Measurements from ENCODE around the gene TRIM7. TPM values are rescaled to one million over a fixed set of nuclear protein-coding genes. Genes with fewer than 3 reads are reported as not detected.

Gene TRIM7
- total and polyA plus RNA-seq, 9 of the 15 experiments (the other 6 are each of a cell fraction or from before 2014, with no cell fraction given) = 2.6 to 14.9 (median 8.9) TPM

DNA sequence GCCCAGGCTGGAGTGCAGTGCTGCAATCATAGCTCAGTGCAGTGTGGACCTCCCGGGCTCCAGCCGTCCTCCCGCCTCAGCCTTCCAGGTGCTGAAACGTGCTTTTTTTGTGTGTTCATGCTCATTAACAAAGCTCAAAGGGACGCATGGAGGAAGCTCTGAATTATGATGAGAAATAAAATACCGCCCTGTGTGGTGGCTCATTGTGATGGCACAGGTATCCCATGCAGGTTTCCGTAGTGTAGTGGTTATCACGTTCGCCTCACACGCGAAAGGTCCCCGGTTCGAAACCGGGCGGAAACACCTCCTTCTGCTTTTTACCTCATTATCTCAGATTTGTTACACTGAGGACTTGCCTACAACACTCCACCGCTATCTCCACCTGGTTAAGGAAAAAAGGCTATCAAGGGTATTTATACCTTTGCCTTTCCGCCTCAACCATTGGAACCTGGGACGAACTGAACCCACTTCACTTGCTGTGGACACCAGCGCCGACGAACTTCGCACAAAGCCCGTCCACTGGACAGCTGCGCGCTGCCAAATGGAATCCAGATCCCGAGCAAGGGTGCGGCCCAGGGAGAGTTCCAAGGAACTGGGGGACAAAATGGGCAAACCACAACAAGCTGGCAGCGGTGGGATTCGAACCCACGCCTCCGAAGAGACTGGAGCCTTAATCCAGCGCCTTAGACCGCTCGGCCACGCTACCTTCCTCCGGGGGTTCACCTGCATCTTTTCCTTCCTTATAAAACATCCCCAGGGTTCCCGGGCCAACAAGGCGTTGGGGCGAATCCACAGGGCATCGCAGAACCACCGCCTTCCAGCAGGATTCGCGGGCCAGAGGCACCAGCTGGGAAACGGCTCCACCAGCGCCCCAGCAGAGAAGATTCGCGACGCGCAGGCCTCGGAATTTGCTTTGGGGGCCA, 31.3 kb downstream of the TRIM7 start (continued):
- TF ChIP-seq, protein P1, sequence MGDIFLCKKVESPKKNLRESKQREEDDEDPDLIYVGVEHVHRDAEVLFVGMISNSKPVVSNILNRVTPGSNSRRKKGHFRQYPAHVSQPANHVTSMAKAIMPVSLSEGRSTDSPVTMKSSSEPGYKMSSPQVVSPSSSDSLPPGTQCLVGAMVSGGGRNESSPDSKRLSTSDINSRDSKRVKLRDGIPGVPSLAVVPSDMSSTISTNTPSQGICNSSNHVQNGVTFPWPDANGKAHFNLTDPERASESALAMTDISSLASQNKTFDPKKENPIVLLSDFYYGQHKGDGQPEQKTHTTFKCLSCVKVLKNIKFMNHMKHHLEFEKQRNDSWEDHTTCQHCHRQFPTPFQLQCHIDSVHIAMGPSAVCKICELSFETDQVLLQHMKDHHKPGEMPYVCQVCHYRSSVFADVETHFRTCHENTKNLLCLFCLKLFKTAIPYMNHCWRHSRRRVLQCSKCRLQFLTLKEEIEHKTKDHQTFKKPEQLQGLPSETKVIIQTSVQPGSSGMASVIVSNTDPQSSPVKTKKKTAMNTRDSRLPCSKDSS (IDR thresholded peaks at IDR 0.05; ENCODE audit: low read depth, partially characterized antibody) = no peak
- TF ChIP-seq ZNF778 (CRISPR knock-in tag; IDR thresholded peaks at IDR 0.05) = no peak
- TF ChIP-seq NR2C2 (CRISPR knock-in tag; IDR thresholded peaks at IDR 0.05) = no peak
- TF ChIP-seq NR2C2 (tag; IDR thresholded peaks at IDR 0.05) = no peak
- TF ChIP-seq, protein P2, sequence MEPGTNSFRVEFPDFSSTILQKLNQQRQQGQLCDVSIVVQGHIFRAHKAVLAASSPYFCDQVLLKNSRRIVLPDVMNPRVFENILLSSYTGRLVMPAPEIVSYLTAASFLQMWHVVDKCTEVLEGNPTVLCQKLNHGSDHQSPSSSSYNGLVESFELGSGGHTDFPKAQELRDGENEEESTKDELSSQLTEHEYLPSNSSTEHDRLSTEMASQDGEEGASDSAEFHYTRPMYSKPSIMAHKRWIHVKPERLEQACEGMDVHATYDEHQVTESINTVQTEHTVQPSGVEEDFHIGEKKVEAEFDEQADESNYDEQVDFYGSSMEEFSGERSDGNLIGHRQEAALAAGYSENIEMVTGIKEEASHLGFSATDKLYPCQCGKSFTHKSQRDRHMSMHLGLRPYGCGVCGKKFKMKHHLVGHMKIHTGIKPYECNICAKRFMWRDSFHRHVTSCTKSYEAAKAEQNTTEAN (CRISPR knock-in tag; IDR thresholded peaks at IDR 0.05) = no peak
- TF ChIP-seq, protein P3, sequence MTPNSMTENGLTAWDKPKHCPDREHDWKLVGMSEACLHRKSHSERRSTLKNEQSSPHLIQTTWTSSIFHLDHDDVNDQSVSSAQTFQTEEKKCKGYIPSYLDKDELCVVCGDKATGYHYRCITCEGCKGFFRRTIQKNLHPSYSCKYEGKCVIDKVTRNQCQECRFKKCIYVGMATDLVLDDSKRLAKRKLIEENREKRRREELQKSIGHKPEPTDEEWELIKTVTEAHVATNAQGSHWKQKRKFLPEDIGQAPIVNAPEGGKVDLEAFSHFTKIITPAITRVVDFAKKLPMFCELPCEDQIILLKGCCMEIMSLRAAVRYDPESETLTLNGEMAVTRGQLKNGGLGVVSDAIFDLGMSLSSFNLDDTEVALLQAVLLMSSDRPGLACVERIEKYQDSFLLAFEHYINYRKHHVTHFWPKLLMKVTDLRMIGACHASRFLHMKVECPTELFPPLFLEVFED (CRISPR knock-in tag; conservative IDR thresholded peaks at IDR 0.05) = no peak
- TF ChIP-seq, protein P4, sequence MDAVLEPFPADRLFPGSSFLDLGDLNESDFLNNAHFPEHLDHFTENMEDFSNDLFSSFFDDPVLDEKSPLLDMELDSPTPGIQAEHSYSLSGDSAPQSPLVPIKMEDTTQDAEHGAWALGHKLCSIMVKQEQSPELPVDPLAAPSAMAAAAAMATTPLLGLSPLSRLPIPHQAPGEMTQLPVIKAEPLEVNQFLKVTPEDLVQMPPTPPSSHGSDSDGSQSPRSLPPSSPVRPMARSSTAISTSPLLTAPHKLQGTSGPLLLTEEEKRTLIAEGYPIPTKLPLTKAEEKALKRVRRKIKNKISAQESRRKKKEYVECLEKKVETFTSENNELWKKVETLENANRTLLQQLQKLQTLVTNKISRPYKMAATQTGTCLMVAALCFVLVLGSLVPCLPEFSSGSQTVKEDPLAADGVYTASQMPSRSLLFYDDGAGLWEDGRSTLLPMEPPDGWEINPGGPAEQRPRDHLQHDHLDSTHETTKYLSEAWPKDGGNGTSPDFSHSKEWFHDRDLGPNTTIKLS (IDR thresholded peaks at IDR 0.05; ENCODE audit: borderline replicate concordance, low read depth) = 0 out of 2 replicates have a peak, but pooled peaks have one; percentile 2
- TF ChIP-seq BDP1 (IDR thresholded peaks at IDR 0.05; ENCODE audit: insufficient read depth, insufficient read length) = peak; percentile 38
- TF ChIP-seq ZNF431 (CRISPR knock-in tag; IDR thresholded peaks at IDR 0.05) = no peak
- no peak for TF ChIP-seq ZNF77 (CRISPR knock-in tag; IDR thresholded peaks at IDR 0.05)
- TF ChIP-seq SREBF2 (CRISPR knock-in tag; IDR thresholded peaks at IDR 0.05) = no peak
- no peak for TF ChIP-seq CBFA2T3 (IDR thresholded peaks at IDR 0.05)
- TF ChIP-seq ZNF274 (IDR thresholded peaks at IDR 0.05; ENCODE audit: borderline replicate concordance, low read depth, low read length) = no peak
- no peak for TF ChIP-seq KLF1 (tag; IDR thresholded peaks at IDR 0.05)
- TF ChIP-seq FOXO4 (CRISPR knock-in tag; IDR thresholded peaks at IDR 0.05) = no peak
- TF ChIP-seq ZSCAN29 (IDR thresholded peaks at IDR 0.05) = 0 out of 2 replicates have a peak, but pooled peaks have one; percentile 38
- no peak for TF ChIP-seq EHMT2 (IDR thresholded peaks at IDR 0.05)
- no peak for TF ChIP-seq RBM17 (IDR thresholded peaks at IDR 0.05; ENCODE audit: borderline replicate concordance, low read depth, low read length)
- TF ChIP-seq ZNF57 (CRISPR knock-in tag; IDR thresholded peaks at IDR 0.05) = no peak
- TF ChIP-seq ZNF507 (tag; conservative IDR thresholded peaks at IDR 0.05) = no peak
- TF ChIP-seq TSC22D4 (tag; IDR thresholded peaks at IDR 0.05) = no peak
- no peak for TF ChIP-seq ZFP30 (CRISPR knock-in tag; IDR thresholded peaks at IDR 0.05; ENCODE audit: borderline replicate concordance)
